ENCODE measurements around the gene METTL8.
A peak's percentile ranks its signal among the peaks of the same experiment; 100 is the strongest.

Gene METTL8

DNA sequence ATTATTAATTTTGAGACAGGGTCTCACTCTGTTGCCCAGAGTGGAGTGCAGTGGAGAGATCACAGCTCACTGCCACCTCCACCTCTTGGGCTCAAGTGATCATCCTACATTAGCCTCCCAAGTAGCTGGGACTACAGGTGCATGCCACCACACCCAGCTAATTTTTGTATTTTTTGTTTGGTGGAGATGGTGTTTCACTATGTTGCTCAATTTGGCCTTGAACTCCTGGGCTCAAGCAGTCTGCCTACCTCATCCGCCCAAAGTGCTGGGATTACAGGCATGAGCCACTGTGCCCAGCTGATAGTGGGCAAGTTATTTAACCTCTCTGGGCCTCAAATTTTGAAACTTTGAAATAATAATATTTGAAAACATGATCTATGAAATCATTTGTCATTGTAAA, 26.7 kb upstream of the METTL8 start:
- Histone ChIP-seq H3K9me3 (ENCODE audit: low read depth, low read length) (peaks cover 16% of the 10 kb centered on the region), H3K27ac (no peak overlapping the region), H3K36me3 (ENCODE audit: insufficient read depth, low read length) (peaks cover 45% of the 10 kb centered on the region), H3K4me3 (no peak overlapping the region), H3K9ac (ENCODE audit: insufficient read length) (no peak overlapping the region)
- DNase-seq (ENCODE audit: low read depth, low spot score): no peak
- TF ChIP-seq POLR2AphosphoS5 (IDR thresholded peaks at IDR 0.05; ENCODE audit: borderline replicate concordance, low read depth, low read length) (no peak), EZH2 (IDR thresholded peaks at IDR 0.05) (no peak), FOXP2 (optimal IDR thresholded peaks at IDR 0.05; ENCODE audit: control extremely low read depth, extremely low read length, insufficient read depth) (no peak)

DNA sequence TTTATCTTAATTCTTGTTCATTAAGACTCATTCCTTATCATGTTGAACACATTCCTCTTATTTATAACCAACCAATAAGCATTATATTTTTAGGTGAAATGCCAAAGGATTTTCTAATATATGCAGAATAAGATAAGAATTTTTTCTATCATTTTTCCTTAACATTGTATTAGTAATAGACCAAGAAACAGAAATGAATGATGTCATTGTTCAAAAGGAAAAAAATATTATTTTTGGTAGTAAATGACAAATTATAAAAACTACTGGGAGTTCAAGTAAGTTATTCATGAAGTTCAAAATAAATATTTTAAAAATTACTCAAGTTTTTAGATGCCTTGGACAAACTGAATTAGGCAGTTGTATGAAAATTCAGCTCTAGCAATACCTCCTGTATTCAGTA, 25.7 kb upstream of the METTL8 start:
- Histone ChIP-seq H3K9ac (ENCODE audit: insufficient read length) (no peak overlapping the region), H3K36me3 (ENCODE audit: insufficient read depth, low read length) (peaks cover 52% of the 10 kb centered on the region), H3K27ac (no peak overlapping the region), H3K9me3 (ENCODE audit: low read depth, low read length) (peaks cover 16% of the 10 kb centered on the region), H3K4me3 (no peak overlapping the region)
- no peak for TF ChIP-seq EZH2 (IDR thresholded peaks at IDR 0.05)
- TF ChIP-seq POLR2AphosphoS5 (IDR thresholded peaks at IDR 0.05; ENCODE audit: borderline replicate concordance, low read depth, low read length): no peak
- TF ChIP-seq FOXP2 (optimal IDR thresholded peaks at IDR 0.05; ENCODE audit: control extremely low read depth, extremely low read length, insufficient read depth): no peak
- no peak for DNase-seq (ENCODE audit: low read depth, low spot score)

DNA sequence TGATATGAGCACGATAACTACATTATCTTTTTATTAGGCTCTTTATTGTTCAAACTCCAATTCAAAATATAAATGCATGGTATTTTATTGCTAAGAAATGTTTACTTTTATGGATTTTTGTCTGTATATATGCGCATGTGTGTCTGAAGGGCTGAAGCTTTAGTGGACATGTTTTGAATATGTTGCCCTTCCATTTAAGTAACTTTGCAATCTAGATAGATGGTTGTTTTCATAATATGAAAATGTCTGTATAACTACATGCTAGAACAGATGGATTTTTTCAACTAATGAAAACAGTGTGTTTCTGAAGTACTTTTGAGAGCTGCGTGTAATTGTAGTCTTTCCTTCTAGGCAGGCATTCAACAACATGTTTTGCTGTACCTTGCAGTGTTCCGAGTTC, 19.0 kb upstream of the METTL8 start:
- no peak for DNase-seq (ENCODE audit: low read depth, low spot score)
- Histone ChIP-seq H3K27ac (no peak overlapping the region), H3K4me3 (no peak overlapping the region), H3K9me3 (ENCODE audit: low read depth, low read length) (peaks cover 6% of the 10 kb centered on the region), H3K9ac (ENCODE audit: insufficient read length) (no peak overlapping the region), H3K36me3 (ENCODE audit: insufficient read depth, low read length) (peaks cover 61% of the 10 kb centered on the region)
- TF ChIP-seq EZH2 (IDR thresholded peaks at IDR 0.05) (no peak), POLR2AphosphoS5 (IDR thresholded peaks at IDR 0.05; ENCODE audit: borderline replicate concordance, low read depth, low read length) (no peak), FOXP2 (optimal IDR thresholded peaks at IDR 0.05; ENCODE audit: control extremely low read depth, extremely low read length, insufficient read depth) (no peak)

DNA sequence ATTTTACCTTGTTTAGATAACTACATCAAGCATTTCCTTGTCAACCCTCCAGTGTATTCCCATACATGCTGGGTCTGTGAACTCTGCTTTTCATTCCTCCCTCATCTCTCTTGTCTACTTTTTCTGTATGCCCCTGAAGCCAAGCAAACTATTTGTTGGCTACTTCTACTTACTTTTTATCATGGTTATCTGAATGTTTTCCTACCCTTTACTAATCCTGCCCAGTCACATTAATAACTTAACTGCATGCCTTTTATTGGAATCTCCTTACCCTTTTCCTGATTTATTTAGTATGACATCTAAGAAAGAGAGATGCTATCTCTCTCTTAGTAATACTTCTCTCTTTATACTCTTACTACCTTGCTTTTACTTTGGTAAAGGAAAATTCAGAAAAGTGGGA, 17.3 kb upstream of the METTL8 start:
- Histone ChIP-seq H3K9me3 (ENCODE audit: low read depth, low read length) (peaks cover 2% of the 10 kb centered on the region), H3K4me3 (no peak overlapping the region), H3K36me3 (ENCODE audit: insufficient read depth, low read length) (peaks cover 51% of the 10 kb centered on the region), H3K27ac (no peak overlapping the region), H3K9ac (ENCODE audit: insufficient read length) (no peak overlapping the region)
- DNase-seq (ENCODE audit: low read depth, low spot score): no peak
- no peak for TF ChIP-seq EZH2 (IDR thresholded peaks at IDR 0.05)
- TF ChIP-seq POLR2AphosphoS5 (IDR thresholded peaks at IDR 0.05; ENCODE audit: borderline replicate concordance, low read depth, low read length): no peak
- TF ChIP-seq FOXP2 (optimal IDR thresholded peaks at IDR 0.05; ENCODE audit: control extremely low read depth, extremely low read length, insufficient read depth): no peak

DNA sequence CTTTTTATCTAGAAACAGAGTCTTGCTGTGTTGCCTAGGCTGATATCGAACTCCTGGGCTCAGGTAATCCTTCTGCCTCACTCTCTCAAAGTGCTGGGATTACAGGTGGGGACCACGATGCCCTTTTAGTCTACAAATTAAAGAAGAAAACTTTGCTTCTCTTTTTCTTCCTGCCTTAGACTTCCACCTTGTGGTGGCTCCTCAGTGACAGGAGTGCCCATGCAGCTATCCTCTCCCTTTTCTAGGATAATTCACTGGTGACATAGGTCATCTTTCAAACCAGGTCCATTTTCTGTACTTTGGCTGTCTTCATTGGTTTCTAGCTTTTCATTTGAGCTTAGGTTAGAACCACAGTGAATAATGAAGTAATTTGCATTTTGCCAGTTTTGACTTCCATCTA, 13.9 kb upstream of the METTL8 start:
- Histone ChIP-seq H3K27ac (no peak overlapping the region), H3K9me3 (ENCODE audit: low read depth, low read length) (no peaks in the 10 kb centered on the region), H3K4me3 (no peak overlapping the region), H3K36me3 (ENCODE audit: insufficient read depth, low read length) (peaks cover 48% of the 10 kb centered on the region), H3K9ac (ENCODE audit: insufficient read length) (no peak overlapping the region)
- no peak for TF ChIP-seq EZH2 (IDR thresholded peaks at IDR 0.05)
- TF ChIP-seq FOXP2 (optimal IDR thresholded peaks at IDR 0.05; ENCODE audit: control extremely low read depth, extremely low read length, insufficient read depth): no peak
- TF ChIP-seq POLR2AphosphoS5 (IDR thresholded peaks at IDR 0.05; ENCODE audit: borderline replicate concordance, low read depth, low read length): no peak
- DNase-seq (ENCODE audit: low read depth, low spot score): no peak

DNA sequence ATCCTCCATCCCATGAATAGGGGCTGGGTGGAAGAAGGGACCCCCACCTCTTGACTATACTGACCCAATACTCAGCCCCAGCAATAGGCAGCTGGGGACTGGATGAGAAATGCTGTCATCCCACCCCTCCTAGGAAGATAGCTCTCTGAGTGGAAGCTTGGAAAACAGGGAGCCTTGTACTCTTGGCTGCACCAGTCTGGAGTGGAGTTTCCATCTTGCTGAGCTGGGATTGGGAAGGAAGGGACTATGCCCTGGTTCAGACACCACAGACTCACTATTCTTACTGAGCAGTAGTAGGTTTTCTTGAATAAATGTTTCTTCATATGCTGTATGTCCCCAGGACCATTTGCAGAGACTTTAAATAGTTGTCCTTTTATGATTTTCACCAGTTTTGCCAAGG, 7.7 kb upstream of the METTL8 start:
- H3K9me3 ChIP-seq (ENCODE audit: low read depth, low read length): no peaks in the 10 kb centered on the region
- H3K9ac ChIP-seq (ENCODE audit: insufficient read length): no peak overlapping the region
- no peak overlapping the region for H3K4me3 ChIP-seq
- no peak for DNase-seq (ENCODE audit: low read depth, low spot score)
- H3K36me3 ChIP-seq (ENCODE audit: insufficient read depth, low read length): peaks cover 76% of the 10 kb centered on the region
- H3K27ac ChIP-seq: no peak overlapping the region
- TF ChIP-seq POLR2AphosphoS5 (IDR thresholded peaks at IDR 0.05; ENCODE audit: borderline replicate concordance, low read depth, low read length) (no peak), FOXP2 (optimal IDR thresholded peaks at IDR 0.05; ENCODE audit: control extremely low read depth, extremely low read length, insufficient read depth) (no peak)

DNA sequence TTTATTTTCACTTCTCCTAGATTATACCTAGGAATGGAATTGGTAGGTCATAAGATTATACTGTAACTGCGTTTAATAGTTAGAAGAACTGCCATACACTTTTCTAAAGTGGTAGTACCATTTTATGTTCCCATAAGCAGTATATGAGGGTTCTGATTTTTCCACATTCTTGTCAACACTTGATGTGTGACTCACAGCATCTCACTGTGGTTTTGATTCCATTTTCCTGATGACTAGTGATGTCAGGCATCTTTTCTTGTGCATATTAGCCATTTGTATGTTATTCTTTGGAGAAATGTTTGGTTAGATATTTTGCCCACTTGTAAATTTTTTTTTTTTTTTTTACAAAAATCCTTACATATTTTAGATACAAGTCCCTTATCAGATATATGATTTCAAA, 2.5 kb upstream of the METTL8 start:
- peaks cover 57% of the 10 kb centered on the region for H3K36me3 ChIP-seq (ENCODE audit: insufficient read depth, low read length)
- H3K9ac ChIP-seq (ENCODE audit: insufficient read length): no peak overlapping the region
- no peak overlapping the region for H3K4me3 ChIP-seq
- H3K27ac ChIP-seq: no peak overlapping the region
- peaks cover 7% of the 10 kb centered on the region; the same call in 1 of the 2 replicates for H3K9me3 ChIP-seq (ENCODE audit: low read depth, low read length)
- no peak for TF ChIP-seq EZH2 (IDR thresholded peaks at IDR 0.05)
- no peak for TF ChIP-seq FOXP2 (optimal IDR thresholded peaks at IDR 0.05; ENCODE audit: control extremely low read depth, extremely low read length, insufficient read depth)
- no peak for TF ChIP-seq POLR2AphosphoS5 (IDR thresholded peaks at IDR 0.05; ENCODE audit: borderline replicate concordance, low read depth, low read length)
- no peak for DNase-seq (ENCODE audit: low read depth, low spot score)

DNA sequence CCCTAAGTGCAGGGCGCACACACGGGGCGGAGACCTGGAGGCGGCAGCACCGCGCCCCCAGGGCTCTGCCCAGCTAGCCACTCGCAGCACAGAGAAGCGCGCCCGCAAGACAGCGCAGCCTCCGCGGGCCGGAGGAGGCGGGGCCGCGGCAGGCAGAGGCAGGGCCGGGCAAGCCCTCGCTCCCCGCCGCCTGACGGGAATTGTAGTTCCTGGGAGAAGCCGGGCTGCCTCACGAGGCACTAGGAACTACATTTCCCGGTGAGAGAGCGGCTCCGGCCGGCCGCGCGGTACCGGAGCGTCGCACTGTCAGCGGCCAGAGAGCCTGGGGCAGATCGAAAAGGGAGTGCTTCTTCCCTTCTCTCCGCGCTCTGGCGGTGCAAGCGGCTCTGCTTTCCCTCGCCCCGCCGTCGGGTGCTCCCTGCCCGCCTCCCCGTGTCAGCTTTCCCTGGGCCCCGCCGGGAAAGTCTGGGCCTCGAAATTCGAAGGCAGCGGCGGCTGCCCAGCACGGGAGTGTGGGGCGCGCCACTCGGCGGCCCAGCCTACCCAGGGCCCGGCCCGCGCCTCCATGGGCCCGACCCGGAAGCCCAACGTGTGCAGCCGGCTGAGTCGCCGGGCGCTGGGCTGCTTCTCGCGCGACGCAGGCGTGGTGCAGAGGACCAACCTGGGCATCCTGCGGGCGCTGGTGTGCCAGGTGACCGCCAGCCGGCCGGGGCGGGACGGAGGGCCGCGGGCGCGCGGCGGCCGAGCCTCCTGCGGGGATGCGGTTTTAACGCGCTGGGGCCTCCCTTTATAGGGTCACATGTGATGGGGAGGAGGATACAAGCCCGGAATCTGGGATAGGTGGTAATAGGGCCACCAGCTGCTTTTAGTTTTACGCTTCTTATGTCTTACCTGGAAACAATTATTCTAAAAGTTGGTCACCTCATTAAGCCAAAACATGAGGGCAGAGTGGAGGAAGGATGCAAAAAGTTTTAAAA, 511 bp upstream of the METTL8 start, which contains the start of gene DCAF17:
TSS of gene DCAF17 (plus strand) at position 214 of the 977 bp plus-strand sequence. CDS start at position 566, 352 bp downstream.
- Histone ChIP-seq H3K4me3 (peak within 1 kb of the TSS; percentile 87), H3K9me3 (ENCODE audit: low read depth, low read length) (peaks cover 7% of the 10 kb centered on the region; the same call in 1 of the 2 replicates), H3K36me3 (ENCODE audit: insufficient read depth, low read length) (peaks cover 40% of the 10 kb centered on the region), H3K27ac (peak within 1 kb of the TSS; percentile 87), H3K9ac (ENCODE audit: insufficient read length) (peak within 1 kb of the TSS; percentile 94)
- no peak for DNase-seq (ENCODE audit: low read depth, low spot score)
- TF ChIP-seq POLR2AphosphoS5 (IDR thresholded peaks at IDR 0.05; ENCODE audit: borderline replicate concordance, low read depth, low read length) (peak; percentile 85), FOXP2 (optimal IDR thresholded peaks at IDR 0.05; ENCODE audit: control extremely low read depth, extremely low read length, insufficient read depth) (peak; percentile 63), EZH2 (IDR thresholded peaks at IDR 0.05) (no peak)

Measured in SK-N-MC (cell line).